ENCODE results near the gene ST3GAL3.
A peak's percentile ranks its signal among the peaks of the same experiment; 100 is the strongest.

The ST3GAL3 gene

DNA sequence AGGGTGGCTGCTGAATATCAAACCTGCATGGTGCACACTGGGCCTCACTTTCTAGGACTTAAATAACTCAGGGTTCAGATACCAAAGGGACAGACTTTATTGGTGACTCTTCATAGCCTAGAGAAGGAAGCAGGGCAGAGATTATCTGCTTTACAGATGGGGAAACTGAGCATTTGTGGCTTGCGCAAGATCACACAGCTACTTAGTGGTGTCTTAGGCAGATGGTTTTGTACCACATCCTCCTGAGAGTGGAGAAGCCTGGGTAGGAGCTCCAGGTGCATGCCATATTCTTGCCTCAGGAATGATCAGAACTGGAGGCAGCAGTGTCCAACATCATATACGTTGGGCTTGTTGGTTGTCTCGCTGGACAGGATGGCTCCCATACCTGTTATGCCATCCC, 255.7 kb downstream of the ST3GAL3 start:
- no peak for DNase-seq (ENCODE audit: low read depth in 3 of 3)

DNA sequence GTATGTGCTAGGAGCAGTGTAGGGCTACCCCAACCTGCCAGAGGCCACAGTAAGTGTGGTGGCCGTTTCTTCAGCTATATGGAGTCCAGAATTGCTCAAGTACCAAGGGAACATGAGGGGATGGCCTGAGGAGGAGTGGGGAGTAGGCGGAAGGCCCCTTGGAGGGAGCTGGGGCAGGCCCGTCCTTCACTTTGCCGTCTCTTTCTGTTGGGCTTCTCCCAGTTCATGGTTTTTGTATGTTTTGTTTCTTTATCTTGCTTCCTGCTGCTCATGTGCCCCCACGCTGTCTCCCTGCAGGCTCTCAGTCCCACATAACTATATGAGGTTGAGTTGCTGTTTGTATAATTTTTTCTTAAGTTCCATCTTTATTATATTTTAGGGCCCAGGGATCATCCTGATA, 256.6 kb downstream of the ST3GAL3 start:
- no peak for DNase-seq (ENCODE audit: low read depth in 3 of 3)

DNA sequence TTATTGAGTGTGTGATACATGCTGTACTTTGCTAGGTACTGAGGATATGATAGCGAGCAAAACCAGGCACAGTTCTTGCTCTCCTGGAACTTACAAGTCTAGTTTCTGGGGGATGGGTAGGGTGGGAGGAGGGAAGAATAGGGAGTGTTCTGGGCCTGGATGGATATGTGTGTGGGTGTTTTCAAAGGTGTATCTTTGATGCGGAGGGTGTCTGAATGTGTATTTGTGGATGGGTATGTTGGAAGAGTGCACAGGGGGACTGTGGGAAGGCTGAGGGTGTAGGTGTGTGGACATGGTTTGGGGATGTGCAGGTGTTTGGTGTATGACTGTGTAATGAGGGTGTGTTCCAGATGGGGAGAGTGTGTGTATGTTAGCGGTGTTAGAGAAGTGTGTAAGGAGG, 258.0 kb downstream of the ST3GAL3 start:
- DNase-seq (ENCODE audit: low read depth in 3 of 3) = no peak

DNA sequence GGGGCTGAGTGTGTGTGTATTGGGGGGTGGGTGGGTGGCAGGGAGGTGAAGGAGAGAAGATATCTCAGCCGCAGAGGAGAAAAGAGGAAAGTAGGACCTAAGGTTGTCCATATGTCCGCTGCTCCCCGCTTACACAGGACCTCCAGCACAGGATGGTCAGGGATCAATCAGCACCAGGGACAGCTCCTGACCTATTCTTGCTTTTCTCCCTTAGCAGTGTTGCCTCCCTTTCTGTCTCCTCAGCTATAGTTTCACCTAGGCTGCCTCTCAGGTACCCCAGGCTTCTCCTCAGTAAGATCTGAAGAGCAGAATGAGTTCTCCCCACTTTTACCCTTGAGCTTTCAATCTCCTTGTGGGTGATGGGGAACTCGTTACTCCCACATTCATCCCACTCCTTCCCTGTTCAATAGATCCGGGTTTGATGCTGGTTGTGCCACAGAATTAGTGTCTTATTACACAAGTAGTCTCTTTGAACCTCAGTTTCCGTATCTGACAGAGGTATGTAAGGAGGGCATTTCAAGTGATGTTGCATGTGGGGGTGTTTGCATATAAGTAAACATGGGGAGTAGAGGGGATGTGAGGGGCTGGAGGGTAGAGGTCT, 261.1 kb downstream of the ST3GAL3 start:
- no peak for DNase-seq (ENCODE audit: low read depth in 3 of 3)

DNA sequence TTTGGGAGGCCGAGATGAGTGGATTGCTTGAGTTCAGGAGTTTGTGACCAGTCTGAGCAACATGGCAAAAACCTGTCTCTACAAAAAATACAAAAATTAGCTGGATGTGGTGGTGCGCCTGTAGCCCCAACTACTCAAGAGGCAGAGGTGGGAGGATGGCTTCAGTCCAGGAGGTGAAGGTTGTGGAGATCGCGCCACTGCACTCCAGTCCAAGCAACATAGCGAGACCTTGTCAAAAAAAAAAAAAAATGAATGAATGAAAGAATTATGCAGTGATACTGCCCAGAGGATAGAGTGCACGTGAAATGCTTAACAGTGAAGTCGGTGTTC, 262.0 kb downstream of the ST3GAL3 start:
- no peak for DNase-seq (ENCODE audit: low read depth in 3 of 3)

DNA sequence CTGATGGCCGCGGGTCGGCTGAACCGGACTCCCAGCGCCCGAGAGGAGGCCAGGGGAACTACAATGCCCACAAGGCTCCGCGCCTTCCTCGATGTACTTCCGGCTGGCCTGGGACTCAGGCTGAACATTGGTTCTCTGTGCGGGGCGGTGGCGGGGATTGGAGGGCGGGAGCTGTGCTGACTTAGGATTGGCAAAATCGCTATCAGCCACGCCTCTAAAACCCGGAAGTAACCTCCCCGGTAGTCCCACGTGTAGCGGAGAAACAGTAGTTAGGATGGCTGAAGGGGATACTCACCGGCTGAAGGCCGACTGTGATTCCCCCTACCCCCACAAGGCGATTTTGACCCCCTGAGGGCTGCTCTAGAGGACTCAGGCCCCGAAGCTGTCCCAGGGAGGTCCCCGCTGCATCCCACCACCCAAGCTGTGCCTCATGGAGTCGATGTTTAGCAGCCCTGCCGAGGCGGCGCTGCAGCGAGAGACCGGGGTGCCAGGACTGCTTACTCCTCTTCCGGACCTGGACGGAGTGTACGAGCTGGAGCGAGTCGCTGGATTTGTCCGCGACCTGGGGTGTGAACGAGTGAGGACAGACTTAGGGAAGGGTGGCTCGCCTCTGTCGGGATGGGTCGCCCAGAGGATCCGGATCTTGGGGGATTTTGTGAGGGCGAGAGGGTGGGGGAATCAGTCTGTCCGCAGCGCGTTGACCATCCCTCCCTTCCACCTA, 262.6 kb downstream of the ST3GAL3 start, which contains the start of gene DPH2:
Gene DPH2 (plus strand): TSS at position 265 of the 721 bp plus-strand sequence. CDS start 166 bp downstream, at position 431.
- DNase-seq (ENCODE audit: low read depth in 3 of 3) = peak; percentile 93 to 98 (median 96)

DNA sequence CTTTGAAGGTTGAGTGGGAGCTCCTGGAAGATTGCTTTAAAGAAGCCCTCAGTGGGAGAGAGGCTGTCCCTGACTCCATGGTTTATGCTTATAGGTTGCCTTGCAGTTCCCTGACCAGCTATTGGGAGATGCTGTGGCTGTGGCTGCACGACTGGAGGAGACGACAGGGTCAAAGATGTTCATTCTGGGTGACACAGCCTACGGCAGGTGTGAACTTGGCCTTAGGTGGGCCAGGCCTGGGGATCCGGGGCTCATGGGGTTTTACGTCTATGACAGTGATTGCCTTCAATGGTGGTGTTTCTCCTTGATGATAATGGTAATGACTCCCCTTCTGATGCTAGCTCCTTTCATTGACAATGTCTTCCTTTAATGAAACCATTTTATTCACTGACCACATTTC, 263.2 kb downstream of the ST3GAL3 start:
- DNase-seq (ENCODE audit: low read depth in 3 of 3) = no peak

DNA sequence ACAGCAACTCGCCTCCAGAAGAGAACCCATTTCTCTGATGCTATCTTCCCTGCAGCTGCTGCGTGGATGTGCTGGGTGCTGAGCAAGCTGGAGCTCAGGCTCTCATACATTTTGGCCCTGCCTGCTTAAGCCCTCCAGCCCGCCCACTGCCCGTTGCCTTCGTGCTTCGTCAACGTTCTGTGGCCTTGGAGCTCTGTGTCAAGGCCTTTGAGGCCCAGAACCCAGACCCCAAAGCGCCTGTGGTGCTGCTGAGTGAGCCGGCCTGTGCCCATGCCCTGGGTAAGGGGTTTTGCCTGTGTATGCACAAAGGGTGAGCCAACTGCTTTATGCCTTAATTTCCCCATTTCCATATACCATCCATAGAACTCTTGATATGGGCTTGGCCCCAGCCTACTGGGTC, 263.6 kb downstream of the ST3GAL3 start:
- no peak for DNase-seq (ENCODE audit: low read depth in 3 of 3)

DNA sequence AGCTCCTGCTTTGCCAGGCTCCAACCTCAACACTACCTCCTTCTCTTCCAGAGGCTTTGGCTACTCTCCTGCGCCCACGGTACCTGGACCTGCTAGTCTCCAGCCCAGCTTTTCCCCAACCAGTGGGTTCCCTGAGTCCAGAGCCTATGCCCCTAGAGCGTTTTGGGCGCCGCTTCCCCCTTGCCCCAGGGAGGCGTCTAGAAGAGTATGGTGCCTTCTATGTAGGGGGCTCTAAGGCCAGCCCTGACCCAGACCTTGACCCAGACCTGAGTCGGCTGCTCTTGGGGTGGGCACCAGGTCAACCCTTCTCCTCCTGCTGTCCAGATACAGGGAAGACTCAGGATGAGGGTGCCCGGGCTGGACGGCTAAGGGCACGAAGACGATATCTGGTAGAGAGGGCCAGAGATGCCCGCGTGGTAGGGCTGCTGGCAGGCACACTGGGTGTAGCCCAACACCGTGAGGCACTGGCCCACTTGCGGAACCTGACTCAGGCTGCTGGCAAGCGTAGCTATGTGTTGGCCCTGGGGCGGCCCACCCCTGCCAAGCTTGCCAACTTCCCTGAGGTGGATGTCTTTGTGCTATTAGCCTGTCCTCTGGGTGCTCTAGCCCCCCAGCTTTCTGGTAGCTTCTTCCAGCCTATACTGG, 264.1 kb downstream of the ST3GAL3 start:
- no peak for DNase-seq (ENCODE audit: low read depth in 3 of 3)

DNA sequence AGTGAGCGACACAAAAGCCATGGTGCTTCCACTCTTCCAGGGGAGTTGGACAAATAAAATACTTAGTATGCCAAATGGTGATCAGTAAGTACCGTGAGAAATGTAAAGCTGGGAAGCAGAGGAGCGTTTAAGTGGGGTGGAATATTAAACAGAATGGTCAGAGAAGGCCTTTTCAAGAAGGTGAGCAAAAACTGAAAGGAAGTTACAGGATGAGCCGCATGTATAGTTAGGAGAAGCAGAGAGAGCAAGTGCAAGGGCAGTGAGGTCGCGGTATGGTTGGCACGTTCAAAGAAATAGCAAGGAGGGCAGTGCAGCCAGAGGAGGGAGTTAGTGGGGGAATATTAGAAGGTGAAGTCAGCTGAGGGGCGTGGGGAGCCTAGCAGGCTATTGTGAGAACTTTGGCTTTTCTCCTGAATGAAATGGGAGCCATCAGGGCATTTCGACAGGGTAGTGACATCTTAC, 266.7 kb downstream of the ST3GAL3 start:
- no peak for DNase-seq (ENCODE audit: low read depth in 3 of 3)

DNA sequence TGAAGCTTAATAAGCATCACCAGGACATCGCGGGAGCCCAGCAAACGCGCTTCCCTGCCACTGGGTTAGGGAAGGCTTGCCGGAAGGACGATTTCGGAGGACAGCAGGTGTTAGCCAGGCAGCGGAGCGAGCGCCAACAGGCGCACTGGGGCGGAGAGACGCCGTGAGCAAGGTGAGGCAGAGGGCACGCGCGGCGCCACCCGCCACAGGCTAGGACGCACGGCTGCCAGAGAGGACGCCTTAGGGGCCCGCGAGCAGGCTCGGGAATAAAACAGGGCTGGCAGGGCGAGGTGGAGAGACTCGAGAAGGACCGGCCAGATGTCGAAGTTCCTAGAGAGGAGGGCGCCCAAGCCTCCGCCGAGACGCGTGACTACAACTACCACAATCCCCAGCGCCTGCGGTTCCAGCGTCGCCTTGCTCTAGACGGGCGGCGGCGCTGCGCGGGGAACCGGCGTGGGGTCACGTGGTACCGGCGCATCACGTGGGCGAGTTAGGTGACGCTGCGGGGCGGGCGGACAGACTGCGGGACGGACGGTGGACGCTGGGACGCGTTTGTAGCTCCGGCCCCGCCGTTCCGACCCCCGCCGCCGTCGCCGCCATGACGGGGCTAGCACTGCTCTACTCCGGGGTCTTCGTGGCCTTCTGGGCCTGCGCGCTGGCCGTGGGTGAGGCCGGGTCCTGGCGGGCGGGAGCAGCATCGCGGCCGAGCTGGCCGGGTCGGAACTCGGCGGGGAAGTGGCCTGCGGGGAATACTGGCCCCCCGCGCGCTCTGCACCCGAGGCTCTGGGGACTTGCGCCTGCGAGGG, 267.3 kb downstream of the ST3GAL3 start, which contains the start of gene ATP6V0B:
Gene ATP6V0B (plus strand): TSS at position 518 of the 806 bp plus-strand sequence. CDS start 81 bp downstream, at position 599.
- DNase-seq (ENCODE audit: low read depth in 3 of 3) = peak; percentile 91 to 96 (median 94)

DNA sequence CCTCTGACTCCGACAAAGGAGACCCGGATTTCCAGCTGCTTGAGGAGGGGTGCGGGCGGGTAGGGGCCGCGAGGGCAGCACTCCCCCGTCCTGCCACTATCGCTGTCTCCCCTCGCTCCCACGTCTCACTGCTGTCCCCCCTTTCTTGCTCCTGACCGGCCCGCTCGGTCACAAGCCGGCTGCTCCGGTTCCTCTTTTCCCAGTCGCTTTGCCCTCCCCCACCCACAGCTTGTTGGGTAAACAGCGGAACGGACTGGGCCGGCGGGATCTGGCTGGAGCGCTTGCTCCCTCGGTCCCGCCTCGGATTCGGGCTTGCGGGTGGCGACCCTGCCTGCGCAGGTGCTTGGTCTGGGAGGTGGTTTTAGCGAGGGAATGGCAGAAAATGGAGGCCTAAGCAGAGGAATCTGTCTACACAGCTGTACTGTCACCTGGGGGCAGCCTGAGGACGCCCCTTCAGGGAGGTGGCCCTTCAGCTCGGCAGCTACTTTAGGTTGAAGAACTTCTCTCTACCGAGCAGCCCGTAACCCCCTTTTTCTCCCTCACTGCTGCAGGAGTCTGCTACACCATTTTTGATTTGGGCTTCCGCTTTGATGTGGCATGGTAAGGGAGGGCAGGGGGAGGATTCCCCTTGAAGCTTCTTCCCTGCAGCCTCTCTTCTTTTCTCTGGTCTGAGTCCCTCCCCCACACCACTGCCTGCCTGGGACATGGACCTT, 268.1 kb downstream of the ST3GAL3 start:
- no peak for DNase-seq (ENCODE audit: low read depth in 3 of 3)

DNA sequence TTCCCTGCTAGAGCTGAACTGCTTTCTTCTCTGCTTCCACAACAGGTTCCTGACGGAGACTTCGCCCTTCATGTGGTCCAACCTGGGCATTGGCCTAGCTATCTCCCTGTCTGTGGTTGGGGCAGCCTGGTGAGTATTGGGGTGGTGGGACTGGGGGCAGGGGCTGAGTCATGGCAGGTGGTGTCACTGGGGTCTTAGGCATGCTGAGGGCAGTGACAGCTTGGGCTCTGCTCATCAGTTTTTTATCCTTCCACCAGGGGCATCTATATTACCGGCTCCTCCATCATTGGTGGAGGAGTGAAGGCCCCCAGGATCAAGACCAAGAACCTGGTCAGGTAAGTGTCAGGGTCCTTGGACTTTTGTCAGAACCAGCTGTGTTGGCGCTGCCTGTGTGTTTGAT, 268.7 kb downstream of the ST3GAL3 start:
- no peak for DNase-seq (ENCODE audit: low read depth in 3 of 3)

DNA sequence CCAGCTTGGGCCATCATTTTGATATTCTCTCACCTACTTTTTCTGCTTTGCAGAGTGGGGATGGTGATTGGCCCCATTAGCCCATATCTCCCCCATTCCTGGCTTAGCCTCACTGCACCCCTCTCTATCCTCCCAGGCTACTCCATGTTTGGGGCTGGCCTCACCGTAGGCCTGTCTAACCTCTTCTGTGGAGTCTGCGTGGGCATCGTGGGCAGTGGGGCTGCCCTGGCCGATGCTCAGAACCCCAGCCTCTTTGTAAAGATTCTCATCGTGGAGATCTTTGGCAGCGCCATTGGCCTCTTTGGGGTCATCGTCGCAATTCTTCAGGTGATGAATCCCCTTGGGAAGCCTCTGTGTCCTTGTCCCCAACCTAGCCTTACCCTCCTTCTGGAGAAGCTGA, 269.6 kb downstream of the ST3GAL3 start:
- no peak for DNase-seq (ENCODE audit: low read depth in 3 of 3)

DNA sequence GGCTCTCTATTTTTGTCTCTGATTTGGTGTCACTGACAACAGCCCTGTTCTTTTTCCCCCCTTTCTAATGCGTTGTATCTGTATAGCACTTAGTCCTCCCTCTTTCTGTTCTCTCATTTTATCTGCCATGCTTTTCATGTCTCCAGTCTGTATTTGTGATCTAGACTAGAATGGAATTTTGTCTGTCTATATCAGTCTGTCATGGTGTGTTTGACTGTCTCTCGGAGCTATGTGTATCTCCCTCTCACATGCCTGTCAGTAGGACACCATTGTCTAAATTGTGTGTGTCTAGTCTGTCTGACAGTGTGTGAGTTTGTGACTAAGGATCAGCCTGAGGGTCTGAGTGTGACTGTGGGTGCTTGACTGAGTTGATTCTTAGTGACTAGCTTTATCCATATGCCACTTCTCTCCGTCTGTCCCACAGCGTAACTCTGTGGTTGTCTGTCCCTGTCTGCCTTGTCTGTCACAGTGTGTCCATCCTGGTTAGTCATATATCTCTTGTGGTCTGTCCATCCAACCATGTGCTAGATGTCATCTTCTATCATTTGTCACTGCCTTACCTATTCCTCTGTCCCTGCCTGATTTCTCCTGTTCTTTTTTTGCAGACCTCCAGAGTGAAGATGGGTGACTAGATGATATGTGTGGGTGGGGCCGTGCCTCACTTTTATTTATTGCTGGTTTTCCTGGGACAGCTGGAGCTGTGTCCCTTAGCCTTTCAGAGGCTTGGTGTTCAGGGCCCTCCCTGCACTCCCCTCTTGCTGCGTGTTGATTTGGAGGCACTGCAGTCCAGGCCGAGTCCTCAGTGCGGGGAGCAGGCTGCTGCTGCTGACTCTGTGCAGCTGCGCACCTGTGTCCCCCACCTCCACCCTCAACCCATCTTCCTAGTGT, 270.3 kb downstream of the ST3GAL3 start:
- no peak for DNase-seq (ENCODE audit: low read depth in 3 of 3)

DNA sequence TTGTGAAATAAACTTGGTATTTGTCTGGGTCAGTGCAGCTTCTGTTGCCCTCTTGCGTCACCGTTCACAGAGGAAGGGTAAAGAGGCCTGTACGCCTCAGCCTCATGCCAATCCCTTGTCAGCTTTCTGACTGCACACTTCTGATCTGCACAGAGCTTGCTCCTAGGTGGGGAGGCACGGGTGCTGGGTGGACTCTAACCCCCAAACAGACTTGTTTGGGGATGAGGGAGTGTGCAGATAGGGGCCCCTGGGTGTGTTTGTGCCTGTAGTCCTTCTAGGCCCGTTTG, 270.9 kb downstream of the ST3GAL3 start:
- DNase-seq (ENCODE audit: low read depth in 3 of 3) = no peak

DNA sequence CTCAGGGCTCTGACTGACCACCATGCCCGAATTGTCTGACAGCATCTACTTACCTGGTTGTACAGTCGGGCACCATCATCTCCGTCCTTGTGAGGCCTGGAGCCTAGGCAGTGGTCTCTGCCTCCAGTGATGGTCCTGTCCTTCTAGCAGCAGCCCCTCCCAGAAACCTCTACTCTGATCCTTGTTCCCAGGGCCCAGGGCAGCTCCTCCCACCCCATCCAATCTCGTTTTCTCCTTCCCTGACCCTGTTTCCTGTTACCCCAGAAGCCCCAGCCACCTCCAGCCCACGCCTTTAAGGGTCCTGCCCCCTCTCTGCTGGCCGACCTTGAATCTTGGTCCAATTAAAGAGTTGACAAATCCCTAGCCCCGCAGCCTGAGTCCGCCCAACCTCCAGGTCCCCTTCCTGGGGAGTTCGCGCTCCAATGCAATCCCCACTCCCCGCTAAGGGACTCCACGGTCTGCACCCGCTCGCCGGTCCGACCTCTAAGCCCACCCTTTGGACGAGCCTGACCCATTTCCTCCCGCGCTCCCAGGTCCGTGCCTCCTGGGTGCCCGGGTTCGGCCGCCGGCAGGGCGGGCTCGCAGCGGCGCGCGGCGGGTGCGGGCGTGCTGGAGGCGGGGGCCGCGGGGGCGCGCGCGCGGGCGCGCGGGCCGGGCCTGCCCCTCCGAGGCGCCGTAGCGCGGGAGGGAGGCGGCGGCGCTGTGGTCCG, 271.4 kb downstream of the ST3GAL3 start, which contains the start of gene B4GALT2:
Gene B4GALT2 (plus strand): TSS at position 660 of the 710 bp plus-strand sequence. CDS start 1,951 bp downstream, outside the sequence.
- peak in 1 of 3 experiments; percentile 47 for DNase-seq (ENCODE audit: low read depth in 3 of 3)

DNA sequence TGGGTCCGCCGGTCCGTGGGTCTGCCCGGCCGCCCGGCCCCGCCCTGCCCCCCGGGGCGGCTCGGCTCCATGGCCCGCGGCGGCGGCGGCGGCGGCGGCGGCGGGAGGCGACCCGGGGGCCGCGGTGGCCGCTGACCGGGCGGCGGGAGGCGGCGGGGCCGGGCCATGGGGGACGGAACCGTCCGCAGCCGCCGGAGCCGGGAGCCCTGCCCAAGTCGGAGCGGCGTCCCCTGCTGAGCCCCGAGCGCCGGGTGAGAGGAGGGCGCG, 271.9 kb downstream of the ST3GAL3 start:
- DNase-seq (ENCODE audit: low read depth in 3 of 3) = no peak

DNA sequence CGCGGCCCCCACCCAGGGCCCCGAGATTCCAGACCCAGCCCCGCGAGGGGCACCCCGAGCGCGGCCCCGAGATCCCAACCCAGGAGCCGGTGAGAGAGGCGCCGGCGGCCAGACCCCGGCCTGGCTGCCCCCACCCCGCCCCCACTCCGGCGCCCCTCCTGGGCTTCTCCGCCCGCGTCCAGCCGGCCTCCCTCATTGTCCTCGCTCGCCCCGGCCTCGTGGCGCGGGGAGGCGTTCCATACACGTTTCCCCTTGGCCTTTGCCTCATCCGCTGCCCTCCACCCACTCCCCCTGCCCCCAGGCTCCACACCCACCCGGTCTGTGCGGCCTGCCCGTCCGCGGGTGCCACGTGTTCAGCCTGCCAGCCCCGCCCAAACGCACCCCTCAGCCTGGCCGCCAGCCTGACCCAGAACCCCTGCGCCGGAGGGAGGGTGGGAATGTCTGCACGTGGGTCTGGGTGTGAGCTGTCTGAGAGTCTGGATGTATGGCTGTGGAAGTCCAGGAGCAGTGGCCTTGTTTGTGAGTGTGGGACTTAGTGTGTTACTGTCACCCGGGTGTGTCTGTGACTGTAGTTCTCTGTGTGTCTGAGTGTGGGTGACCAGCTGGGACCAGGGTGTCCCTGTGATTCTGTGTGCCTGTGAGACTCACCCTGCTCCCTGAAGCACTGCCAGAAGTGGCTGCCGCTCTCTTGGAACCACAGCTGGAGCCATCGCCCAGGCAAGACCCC, 272.4 kb downstream of the ST3GAL3 start:
- DNase-seq (ENCODE audit: low read depth in 3 of 3) = peak in 1 of 3 experiments; percentile 49

Data from stimulated activated CD4-positive, alpha-beta T cell treated with anti-CD3 and anti-CD28 coated beads, TNF-alpha, amount 100 ng/mL, for 24 hours (primary cell).